GM12878 (cell line): ENCODE data around the gene LARP6.

Experiments used
- CTCF ChIP-seq, 3 experiments: IDR thresholded peaks in 2 of 3; conservative IDR thresholded peaks in 1 of 3; 2 replicates each; pipeline ENCODE4 v1.5.1; 2011; ENCODE audit warnings: low read depth in 3 of 3, low read length in 3 of 3, mild to moderate bottlenecking in 3 of 3, control low read depth in 2 of 3, moderate library complexity in 2 of 3, inconsistent platforms in 1 of 3, mixed read lengths in 1 of 3; ENCODE audit not compliant: control insufficient read depth in 2 of 3, insufficient read depth in 1 of 3; ENCODE audit errors: extremely low read depth in 1 of 3
- GATAD2B ChIP-seq: fragments of 450-650 bp; conservative IDR thresholded peaks from 2 replicates; pipeline ENCODE4 v1.6.1; 2017; ENCODE audit warnings: low read depth, mild to moderate bottlenecking, moderate library complexity
- JUNB ChIP-seq: IDR thresholded peaks from 2 replicates; pipeline ENCODE4 v1.6.1; 2016; ENCODE audit warnings: antibody characterized with exemption, mild to moderate bottlenecking
- NFXL1 ChIP-seq: fragments of 450-650 bp; IDR thresholded peaks from 2 replicates; pipeline ENCODE4 v1.6.1; 2017; ENCODE audit warnings: antibody characterized with exemption, mild to moderate bottlenecking, borderline replicate concordance

GRCh38 chr15:70799667-70800450 is 54.1 kb downstream of the LARP6 start:
- no peak for TF ChIP-seq GATAD2B
- TF ChIP-seq CTCF (IDR thresholded peaks at IDR 0.05 in 2 of 3, conservative IDR thresholded peaks at IDR 0.05 in 1 of 3; ENCODE audit: control insufficient read depth in 2 of 3, extremely low read depth in 1 of 3, insufficient read depth in 1 of 3, low read depth in 3 of 3, low read length in 3 of 3), result no peak
- TF ChIP-seq JUNB, result no peak
- no peak for TF ChIP-seq NFXL1
